ENCODE results near the gene LUC7L3.

The LUC7L3 gene

GRCh38 chr17:50681263-50682200, 37.9 kb upstream of the LUC7L3 start:
- DNase-seq (ENCODE audit: low spot score in 2 of 2) (no peak), ATAC-seq (replicated peaks; ENCODE audit: extremely low read depth, poor library complexity, severe bottlenecking) (no peak)
- Mint-ChIP-seq H3K27me3 (peaks cover 69% of the 10 kb centered on the region), H3K9me3 (no peaks in the 10 kb centered on the region), H3K4me3 (no peak overlapping the region), H3K27ac (ENCODE audit: low read depth) (no peak overlapping the region), H3K4me1 (peaks cover 11% of the 10 kb centered on the region), H3K36me3 (ENCODE audit: insufficient read depth) (peaks cover 2% of the 10 kb centered on the region)

GRCh38 chr17:50682441-50682840, 37.0 kb upstream of the LUC7L3 start:
- no peaks in the 10 kb centered on the region for H3K9me3 Mint-ChIP-seq
- no peak for DNase-seq (ENCODE audit: low spot score in 2 of 2)
- H3K36me3 Mint-ChIP-seq (ENCODE audit: insufficient read depth): peaks cover 2% of the 10 kb centered on the region
- no peak overlapping the region for H3K4me3 Mint-ChIP-seq
- H3K27ac Mint-ChIP-seq (ENCODE audit: low read depth): no peak overlapping the region
- H3K27me3 Mint-ChIP-seq: peaks cover 65% of the 10 kb centered on the region
- ATAC-seq (replicated peaks; ENCODE audit: extremely low read depth, poor library complexity, severe bottlenecking): no peak
- peaks cover 11% of the 10 kb centered on the region for H3K4me1 Mint-ChIP-seq

GRCh38 chr17:50682938-50683337, 36.5 kb upstream of the LUC7L3 start:
- no peaks in the 10 kb centered on the region for H3K9me3 Mint-ChIP-seq
- no peaks in the 10 kb centered on the region for H3K36me3 Mint-ChIP-seq (ENCODE audit: insufficient read depth)
- peaks cover 11% of the 10 kb centered on the region for H3K4me1 Mint-ChIP-seq
- no peak overlapping the region for H3K27ac Mint-ChIP-seq (ENCODE audit: low read depth)
- no peak overlapping the region for H3K4me3 Mint-ChIP-seq
- H3K27me3 Mint-ChIP-seq: peaks cover 60% of the 10 kb centered on the region
- DNase-seq (ENCODE audit: low spot score in 2 of 2) (no peak), ATAC-seq (replicated peaks; ENCODE audit: extremely low read depth, poor library complexity, severe bottlenecking) (no peak)

GRCh38 chr17:50683434-50684287, 35.7 kb upstream of the LUC7L3 start:
- no peak for ATAC-seq (replicated peaks; ENCODE audit: extremely low read depth, poor library complexity, severe bottlenecking)
- Mint-ChIP-seq H3K9me3 (no peaks in the 10 kb centered on the region), H3K27ac (ENCODE audit: low read depth) (no peak overlapping the region), H3K36me3 (ENCODE audit: insufficient read depth) (no peaks in the 10 kb centered on the region), H3K4me3 (no peak overlapping the region), H3K27me3 (peaks cover 57% of the 10 kb centered on the region), H3K4me1 (peaks cover 11% of the 10 kb centered on the region)
- DNase-seq (ENCODE audit: low spot score in 2 of 2): no peak

- DNase-seq (ENCODE audit: low spot score in 2 of 2) (no peak), ATAC-seq (replicated peaks; ENCODE audit: extremely low read depth, poor library complexity, severe bottlenecking) (no peak)
- H3K4me3 Mint-ChIP-seq: no peak overlapping the region
- peaks cover 53% of the 10 kb centered on the region for H3K27me3 Mint-ChIP-seq
- no peaks in the 10 kb centered on the region for H3K9me3 Mint-ChIP-seq
- H3K4me1 Mint-ChIP-seq: peaks cover 11% of the 10 kb centered on the region
- H3K36me3 Mint-ChIP-seq (ENCODE audit: insufficient read depth): no peaks in the 10 kb centered on the region
- H3K27ac Mint-ChIP-seq (ENCODE audit: low read depth): no peak overlapping the region
Measured at GRCh38 chr17:50684288-50684611, 35.2 kb upstream of the LUC7L3 start.

- Mint-ChIP-seq H3K27me3 (peaks cover 47% of the 10 kb centered on the region), H3K27ac (ENCODE audit: low read depth) (no peak overlapping the region)
- no peak for ATAC-seq (replicated peaks; ENCODE audit: extremely low read depth, poor library complexity, severe bottlenecking)
Measured at GRCh38 chr17:50684612-50685333, 34.6 kb upstream of the LUC7L3 start.

GRCh38 chr17:50685334-50685665, 34.1 kb upstream of the LUC7L3 start:
- Mint-ChIP-seq H3K4me3 (no peak overlapping the region), H3K4me1 (peaks cover 11% of the 10 kb centered on the region), H3K9me3 (no peaks in the 10 kb centered on the region), H3K27ac (ENCODE audit: low read depth) (no peak overlapping the region), H3K36me3 (ENCODE audit: insufficient read depth) (no peaks in the 10 kb centered on the region), H3K27me3 (peaks cover 42% of the 10 kb centered on the region)
- no peak for ATAC-seq (replicated peaks; ENCODE audit: extremely low read depth, poor library complexity, severe bottlenecking)
- DNase-seq (ENCODE audit: low spot score in 2 of 2): no peak

More at GRCh38 chr17:50684612-50685333, 34.6 kb upstream of the LUC7L3 start:
- H3K9me3 Mint-ChIP-seq: no peaks in the 10 kb centered on the region
- no peaks in the 10 kb centered on the region for H3K36me3 Mint-ChIP-seq (ENCODE audit: insufficient read depth)
- H3K4me3 Mint-ChIP-seq: no peak overlapping the region
- H3K4me1 Mint-ChIP-seq: peaks cover 11% of the 10 kb centered on the region
- DNase-seq (ENCODE audit: low spot score in 2 of 2): no peak

GRCh38 chr17:50685691-50686493, 33.5 kb upstream of the LUC7L3 start:
- Mint-ChIP-seq H3K4me3 (no peak overlapping the region), H3K27ac (ENCODE audit: low read depth) (no peak overlapping the region), H3K27me3 (peaks cover 36% of the 10 kb centered on the region), H3K9me3 (no peaks in the 10 kb centered on the region), H3K4me1 (peaks cover 11% of the 10 kb centered on the region), H3K36me3 (ENCODE audit: insufficient read depth) (no peaks in the 10 kb centered on the region)
- DNase-seq (ENCODE audit: low spot score in 2 of 2) (no peak), ATAC-seq (replicated peaks; ENCODE audit: extremely low read depth, poor library complexity, severe bottlenecking) (no peak)

GRCh38 chr17:50686494-50687199, 32.8 kb upstream of the LUC7L3 start:
- DNase-seq (ENCODE audit: low spot score in 2 of 2) (no peak), ATAC-seq (replicated peaks; ENCODE audit: extremely low read depth, poor library complexity, severe bottlenecking) (no peak)
- Mint-ChIP-seq H3K27me3 (peaks cover 29% of the 10 kb centered on the region), H3K4me1 (peaks cover 4% of the 10 kb centered on the region), H3K36me3 (ENCODE audit: insufficient read depth) (peaks cover 2% of the 10 kb centered on the region), H3K27ac (ENCODE audit: low read depth) (no peak overlapping the region), H3K4me3 (no peak overlapping the region), H3K9me3 (no peaks in the 10 kb centered on the region)

GRCh38 chr17:50687200-50688066, 32.0 kb upstream of the LUC7L3 start:
- Mint-ChIP-seq H3K4me3 (no peak overlapping the region), H3K36me3 (ENCODE audit: insufficient read depth) (peaks cover 6% of the 10 kb centered on the region), H3K9me3 (no peaks in the 10 kb centered on the region), H3K27me3 (peaks cover 21% of the 10 kb centered on the region), H3K27ac (ENCODE audit: low read depth) (no peak overlapping the region), H3K4me1 (no peaks in the 10 kb centered on the region)
- ATAC-seq (replicated peaks; ENCODE audit: extremely low read depth, poor library complexity, severe bottlenecking) (no peak), DNase-seq (ENCODE audit: low spot score in 2 of 2) (no peak)

- H3K9me3 Mint-ChIP-seq: no peaks in the 10 kb centered on the region
- no peaks in the 10 kb centered on the region for H3K4me1 Mint-ChIP-seq
- DNase-seq (ENCODE audit: low spot score in 2 of 2) (no peak), ATAC-seq (replicated peaks; ENCODE audit: extremely low read depth, poor library complexity, severe bottlenecking) (no peak)
- no peak overlapping the region for H3K27ac Mint-ChIP-seq (ENCODE audit: low read depth)
- no peak overlapping the region for H3K4me3 Mint-ChIP-seq
- peaks cover 6% of the 10 kb centered on the region for H3K36me3 Mint-ChIP-seq (ENCODE audit: insufficient read depth)
- peaks cover 13% of the 10 kb centered on the region for H3K27me3 Mint-ChIP-seq
Measured at GRCh38 chr17:50688245-50688644, 31.2 kb upstream of the LUC7L3 start.
